AG08396 (cell line): ENCODE measurements around the gene TSPEAR.
"Not testable (repeated sequence)": the region's sequence is repeated elsewhere in the genome, so short reads cannot be mapped to it uniquely, and the experiment has no call there.

Experiments
- DNase-seq: peaks from one replicate; pipeline ENCODE4 v3.0.0; 2012; ENCODE audit warnings: low spot score, mixed read lengths

Gene TSPEAR

GRCh38 chr21:44568667-44569556 lies 142.5 kb downstream of the TSPEAR start:
- no peak for DNase-seq

DNA sequence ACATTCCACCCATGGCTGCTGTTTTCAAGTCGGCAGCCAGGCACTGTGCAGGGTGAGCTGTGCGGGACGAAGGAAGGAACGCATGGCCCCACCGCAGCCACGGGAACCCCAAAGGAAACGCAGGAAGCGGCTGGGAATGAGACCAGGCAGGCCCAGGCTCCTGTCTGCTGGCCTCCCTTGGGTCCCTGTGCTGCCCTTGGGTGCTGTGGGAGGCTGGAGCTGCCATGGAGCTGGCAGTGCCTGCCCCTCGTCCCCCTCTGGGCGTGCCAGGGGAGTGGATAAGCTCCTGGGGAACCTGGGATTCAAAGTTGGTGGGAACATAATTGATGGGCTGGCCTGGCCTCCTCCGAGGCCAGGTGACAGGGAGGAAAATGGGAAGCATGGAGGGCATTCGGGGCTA lies 143.1 kb downstream of the TSPEAR start:
- DNase-seq, result no peak

- DNase-seq, result no peak
Observed at GRCh38 chr21:44567481-44568171, 143.7 kb downstream of the TSPEAR start.

- no peak for DNase-seq
Observed at GRCh38 chr21:44566403-44566802, 145.0 kb downstream of the TSPEAR start.

GRCh38 chr21:44564886-44565598 lies 146.3 kb downstream of the TSPEAR start:
- no peak for DNase-seq

DNA sequence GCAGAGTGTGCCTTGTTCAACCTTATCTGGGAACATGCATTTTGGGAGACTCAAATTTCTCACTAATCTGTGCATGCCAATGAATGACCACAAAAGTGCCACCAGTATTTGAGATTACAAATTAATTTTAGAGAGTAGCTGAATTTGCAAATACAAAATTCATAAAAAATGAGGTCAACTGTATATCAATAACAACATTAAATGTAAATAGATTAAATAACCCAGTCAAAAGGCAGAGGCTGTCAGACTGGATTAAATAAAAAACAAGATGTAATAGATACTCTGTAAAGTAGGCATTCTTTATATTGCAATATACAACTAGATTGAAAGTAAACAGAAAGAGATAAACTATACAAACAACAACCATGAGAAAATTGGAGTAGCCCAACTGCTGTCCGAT lies 147.3 kb downstream of the TSPEAR start:
- DNase-seq, result no peak

GRCh38 chr21:44558695-44559094 lies 152.7 kb downstream of the TSPEAR start, which contains the start of gene KRTAP10-3:
Gene KRTAP10-3, minus strand, starts transcription at chr21:44558795. Its CDS starts 80 bp downstream, at chr21:44558715.
- no peak for DNase-seq

DNA sequence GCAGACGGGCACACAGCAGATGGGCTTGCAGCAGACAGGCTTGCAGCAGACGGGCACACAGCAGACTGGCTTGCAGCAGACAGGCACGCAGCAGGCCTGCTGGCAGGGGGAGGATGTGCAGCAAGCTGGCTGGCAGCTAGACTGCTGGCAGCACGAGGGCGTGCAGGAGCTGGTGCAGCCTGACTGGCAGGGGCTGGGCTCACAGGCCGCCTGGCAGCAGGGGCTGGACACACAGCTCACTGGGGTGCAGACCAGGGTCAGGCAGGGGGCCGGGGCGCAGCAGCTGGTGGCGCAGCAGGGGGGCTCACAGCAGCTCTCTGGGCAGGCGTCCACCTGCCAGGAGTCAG lies 153.1 kb downstream of the TSPEAR start:
- DNase-seq, result not testable (repeated sequence)

GRCh38 chr21:44557491-44558328 lies 153.7 kb downstream of the TSPEAR start:
- DNase-seq, result no peak

DNA sequence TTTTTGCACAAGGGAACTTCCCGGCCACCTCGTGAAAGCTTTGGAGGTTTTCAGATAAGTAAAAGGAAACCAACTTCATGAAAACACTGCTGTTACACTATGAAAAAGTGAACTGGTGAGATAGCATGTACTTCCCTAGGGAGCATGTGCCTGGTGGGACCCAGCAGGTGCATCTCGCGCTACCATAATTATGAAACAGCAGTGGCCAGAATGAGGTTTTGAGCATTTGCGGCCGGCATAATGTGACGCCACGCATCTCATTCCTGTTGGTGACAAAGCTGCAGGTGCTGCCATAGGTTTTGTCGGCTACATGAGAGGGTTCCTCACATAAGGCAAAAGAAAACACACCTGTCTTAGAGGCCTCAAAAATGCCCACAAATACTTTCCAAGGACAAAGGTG lies 154.5 kb downstream of the TSPEAR start:
- DNase-seq, result no peak

DNA sequence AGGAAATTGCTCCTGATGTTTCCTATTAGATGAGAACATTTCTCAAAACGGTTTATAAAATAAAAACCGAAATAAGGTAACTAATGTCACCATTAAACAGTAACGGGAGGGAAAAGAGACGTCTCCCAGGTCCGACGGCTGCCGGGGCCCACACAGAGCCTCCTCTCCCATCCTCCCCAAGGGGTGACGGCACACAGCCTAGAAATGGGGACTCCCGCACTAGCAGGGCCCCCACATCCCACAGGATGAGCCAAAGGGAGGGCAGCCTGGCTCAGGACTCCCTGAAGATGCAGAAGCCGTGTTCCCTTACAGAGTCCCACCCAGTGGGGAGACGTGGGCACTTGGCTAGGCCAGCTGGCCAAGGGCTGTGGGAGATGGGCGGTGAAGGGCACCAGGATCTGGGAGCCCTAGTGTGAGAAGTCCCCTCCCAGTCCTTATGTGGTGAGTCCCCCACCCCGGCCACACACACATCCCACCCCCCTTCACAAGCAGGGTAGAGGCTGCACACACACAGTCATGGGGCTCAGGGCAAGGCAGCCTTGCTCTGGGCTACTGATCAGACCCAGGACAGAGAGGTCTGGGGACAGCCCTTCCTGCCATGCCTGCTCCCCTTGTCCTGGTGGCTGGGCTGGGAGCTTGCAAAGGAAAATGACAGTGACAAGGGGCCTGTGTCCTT lies 156.0 kb downstream of the TSPEAR start:
- DNase-seq, result no peak

DNA sequence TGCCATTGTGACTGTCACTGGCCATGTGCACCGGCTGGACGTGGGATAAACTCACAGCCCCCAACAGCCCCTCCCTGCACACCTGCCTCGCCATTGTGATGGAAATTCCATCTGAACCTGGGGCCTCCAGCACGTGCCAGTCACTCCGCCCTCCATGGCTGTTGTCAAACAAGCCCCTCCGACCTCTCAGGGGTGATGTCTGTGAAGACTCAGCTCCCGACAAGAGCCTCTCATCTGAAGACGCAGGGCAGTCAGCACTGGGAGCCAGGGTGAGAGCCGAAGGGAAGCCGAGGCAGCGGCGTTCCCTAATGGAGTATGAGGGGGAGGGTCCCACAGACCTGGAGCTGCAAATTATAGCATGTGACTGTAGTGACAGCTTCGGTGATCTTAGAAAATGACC lies 158.7 kb downstream of the TSPEAR start:
- DNase-seq, result no peak

GRCh38 chr21:44552136-44552535 lies 159.2 kb downstream of the TSPEAR start:
- DNase-seq, result no peak

GRCh38 chr21:44551340-44551961 lies 159.9 kb downstream of the TSPEAR start, which contains the start of gene KRTAP10-2:
Gene KRTAP10-2, minus strand, starts transcription at chr21:44551505. Its CDS starts 47 bp downstream, at chr21:44551458.
- no peak for DNase-seq

GRCh38 chr21:44550807-44551206 lies 160.6 kb downstream of the TSPEAR start:
- DNase-seq, result no peak

DNA sequence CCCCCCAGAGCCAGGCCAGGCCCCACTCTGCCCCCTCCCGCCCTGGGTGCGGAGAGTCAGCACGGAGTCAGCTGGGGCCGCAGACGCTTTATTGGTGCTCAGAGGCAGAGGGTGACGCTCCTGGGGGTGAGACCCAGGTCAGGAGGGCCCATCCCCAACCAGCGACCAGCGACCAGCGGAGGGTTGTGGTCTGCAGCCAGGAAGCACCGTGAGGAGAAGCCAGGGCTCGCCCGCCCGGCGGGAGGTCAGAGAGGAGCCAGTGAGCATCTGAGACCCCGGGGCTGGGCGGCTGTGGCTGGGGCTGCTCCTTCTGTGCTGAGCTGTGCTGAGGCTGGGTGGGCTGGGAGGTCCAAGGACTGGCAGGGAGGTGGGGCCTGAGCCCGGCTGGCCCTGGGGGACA lies 161.1 kb downstream of the TSPEAR start:
- not testable (repeated sequence) for DNase-seq

- DNase-seq, result no peak
Observed at GRCh38 chr21:44549525-44550211, 161.7 kb downstream of the TSPEAR start.

DNA sequence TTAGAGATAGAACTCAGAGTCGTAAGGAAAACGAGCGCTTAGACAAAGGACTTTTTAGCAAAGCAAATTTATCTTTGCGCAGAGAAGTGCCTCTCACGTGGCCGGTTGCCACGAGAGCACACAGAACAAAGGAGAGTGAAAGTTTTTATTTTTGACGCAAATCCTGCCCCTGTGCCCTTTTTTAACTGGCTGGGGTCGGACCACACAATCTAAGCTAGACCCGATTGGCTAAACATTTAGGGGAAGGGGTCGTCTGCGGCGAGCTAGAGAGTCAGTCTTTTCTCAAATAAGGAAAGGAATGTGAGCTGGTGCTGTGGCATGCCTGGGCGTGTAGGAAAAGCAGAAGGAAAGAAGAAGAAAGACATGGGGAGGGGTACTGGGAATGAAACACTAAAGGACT lies 162.4 kb downstream of the TSPEAR start:
- no peak for DNase-seq

GRCh38 chr21:44548381-44548780 lies 163.0 kb downstream of the TSPEAR start:
- DNase-seq, result no peak
